Transverse colon (tissue), 4 donors: Measurements from ENCODE around the gene LNX1.

Experiments
- CTCF ChIP-seq, 5 experiments: fragments of 200-600 bp in 3 of 5; fragments of 450-650 bp in 2 of 5; sonication (generic) in 3 of 5; IDR thresholded peaks; 1 replicate in 2 of 5; 2 replicates in 3 of 5; pipeline ENCODE4 v1.5.1; 2016 to 2017; ENCODE audit warnings: antibody characterized with exemption in 5 of 5, inconsistent platforms in 3 of 5, mild to moderate bottlenecking in 2 of 5, moderate library complexity in 1 of 5
- EP300 ChIP-seq: sonication (generic); formaldehyde crosslinking; IDR thresholded peaks from one replicate; pipeline ENCODE4 v1.6.1; 2017; ENCODE audit warnings: antibody characterized with exemption, low read depth
- POLR2A ChIP-seq: fragments of 450-650 bp; IDR thresholded peaks from one replicate; pipeline ENCODE4 v1.6.1; 2016; ENCODE audit warnings: antibody characterized with exemption, mild to moderate bottlenecking, moderate library complexity
- POLR2AphosphoS5 ChIP-seq, 3 donors: sonication (generic); formaldehyde crosslinking; IDR thresholded peaks; one replicate each; pipeline ENCODE4 v1.6.1; 2016; ENCODE audit warnings: antibody characterized with exemption in 3 of 3

GRCh38 chr4:53559021-53559620 lies 32.2 kb downstream of the LNX1 start:
- no peak for TF ChIP-seq POLR2AphosphoS5 (IDR thresholded peaks at IDR 0.05)
- no peak for TF ChIP-seq EP300
- TF ChIP-seq CTCF (IDR thresholded peaks at IDR 0.05), result no peak
- no peak for TF ChIP-seq POLR2A
